Stimulated activated CD4-positive, alpha-beta T cell treated with anti-CD3 and anti-CD28 coated beads, Interleukin-1b, Interleukin-23, amount 100 ng/mL, for 48 hours (primary cell): Measurements from ENCODE around the gene WWTR1.

ENCODE experiments used
- DNase-seq: peaks from one replicate; pipeline ENCODE4 v3.0.0-alpha.2; 2020

WWTR1 gene

GRCh38 chr3:149590691-149591441 is 67.0 kb downstream of the WWTR1 start:
- DNase-seq = no peak

- no peak for DNase-seq
Observed at GRCh38 chr3:149589332-149589731, 68.5 kb downstream of the WWTR1 start.

GRCh38 chr3:149588909-149589308 is 68.9 kb downstream of the WWTR1 start:
- DNase-seq = no peak

- DNase-seq = no peak
Observed at GRCh38 chr3:149587383-149587782, 70.4 kb downstream of the WWTR1 start.

GRCh38 chr3:149586871-149587270 is 71.0 kb downstream of the WWTR1 start:
- DNase-seq = no peak

- no peak for DNase-seq
Observed at GRCh38 chr3:149585401-149585726, 72.5 kb downstream of the WWTR1 start.

GRCh38 chr3:149583921-149584635 is 73.7 kb downstream of the WWTR1 start:
- no peak for DNase-seq

GRCh38 chr3:149582395-149582794 is 75.4 kb downstream of the WWTR1 start:
- DNase-seq = no peak

- DNase-seq = no peak
Observed at GRCh38 chr3:149581681-149582370, 76.0 kb downstream of the WWTR1 start.

- DNase-seq = no peak
Observed at GRCh38 chr3:149581248-149581647, 76.6 kb downstream of the WWTR1 start.

GRCh38 chr3:149579838-149580542 is 77.8 kb downstream of the WWTR1 start:
- DNase-seq = peak; percentile 6

- no peak for DNase-seq
Observed at GRCh38 chr3:149579161-149579560, 78.7 kb downstream of the WWTR1 start.

- DNase-seq = no peak
Observed at GRCh38 chr3:149577801-149578200, 80.0 kb downstream of the WWTR1 start.

- no peak for DNase-seq
Observed at GRCh38 chr3:149575961-149576564, 81.8 kb downstream of the WWTR1 start.

- no peak for DNase-seq
Observed at GRCh38 chr3:149575213-149575960, 82.4 kb downstream of the WWTR1 start.

- no peak for DNase-seq
Observed at GRCh38 chr3:149572796-149573414, 84.9 kb downstream of the WWTR1 start.

- DNase-seq = no peak
Observed at GRCh38 chr3:149571381-149571780, 86.4 kb downstream of the WWTR1 start.

GRCh38 chr3:149570016-149570415 is 87.8 kb downstream of the WWTR1 start:
- no peak for DNase-seq

- DNase-seq = no peak
Observed at GRCh38 chr3:149567381-149567780, 90.4 kb downstream of the WWTR1 start.

- no peak for DNase-seq
Observed at GRCh38 chr3:149566292-149566975, 91.4 kb downstream of the WWTR1 start.

- no peak for DNase-seq
Observed at GRCh38 chr3:149564079-149564478, 93.7 kb downstream of the WWTR1 start.
